ENCODE measurements around the gene DNAAF3.
"Not testable (repeated sequence)": the region's sequence is repeated elsewhere in the genome, so short reads cannot be mapped to it uniquely, and the experiment has no call there.

The DNAAF3 gene

DNA sequence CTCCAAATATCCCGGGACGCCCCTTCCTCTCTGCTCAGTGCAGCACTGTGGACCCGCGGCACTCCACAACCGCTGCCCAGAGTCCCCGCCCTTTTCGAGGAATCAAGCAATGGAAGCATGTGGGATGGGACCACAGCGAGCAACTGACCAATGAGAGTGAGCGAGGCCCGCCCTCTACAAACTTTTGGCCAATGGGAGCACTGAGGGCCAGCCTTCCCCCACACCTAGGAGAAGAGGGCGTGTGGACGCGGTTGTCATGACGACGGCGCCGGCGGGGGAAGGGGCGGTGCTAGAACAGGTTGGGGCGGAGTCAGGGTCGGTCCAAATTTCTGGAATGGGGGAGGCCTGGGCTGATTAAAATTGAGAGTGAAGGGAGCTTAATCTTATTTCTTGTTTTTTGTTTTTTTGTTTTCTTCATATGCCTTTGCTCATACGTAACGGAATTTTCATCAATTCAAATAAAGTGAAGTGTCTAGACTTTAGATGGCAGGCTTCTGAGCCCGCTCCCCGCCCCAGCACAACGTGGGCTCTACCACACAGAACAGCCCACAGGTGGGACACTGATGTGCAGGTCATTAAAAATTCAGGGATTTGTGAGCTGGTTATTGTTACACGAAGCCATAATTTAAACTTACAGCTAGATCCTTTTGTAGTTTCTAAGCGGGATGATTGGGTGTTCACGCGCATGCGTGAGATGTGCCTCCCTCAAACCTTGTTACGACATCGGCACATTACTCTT is at the start of gene DNAAF3:
Gene DNAAF3, minus strand, starts transcription at position 84 of the 739 bp plus-strand sequence. CDS start 200 bp downstream, outside the sequence.
- DNase-seq = peak; percentile 92

DNA sequence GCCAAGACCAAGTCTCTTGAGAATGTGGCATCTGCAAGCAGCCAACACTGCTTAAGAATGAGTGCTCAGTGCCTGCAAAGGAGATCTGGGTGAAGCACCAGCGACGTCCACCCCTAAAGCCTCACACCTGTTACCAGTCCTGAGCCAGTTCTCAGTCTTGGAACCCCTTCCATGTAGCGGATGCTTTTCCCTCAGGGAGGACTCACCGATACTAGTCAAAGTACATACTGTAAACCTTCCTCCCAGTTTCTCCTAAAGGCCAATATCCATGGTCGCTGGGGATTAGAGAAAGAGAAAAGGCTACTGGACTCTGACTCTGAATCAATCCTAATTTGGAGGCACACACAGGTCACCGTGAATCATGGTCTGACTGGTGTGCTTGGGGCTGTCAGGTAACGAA is 47.1 kb upstream of the DNAAF3 start:
- no peak for DNase-seq

DNA sequence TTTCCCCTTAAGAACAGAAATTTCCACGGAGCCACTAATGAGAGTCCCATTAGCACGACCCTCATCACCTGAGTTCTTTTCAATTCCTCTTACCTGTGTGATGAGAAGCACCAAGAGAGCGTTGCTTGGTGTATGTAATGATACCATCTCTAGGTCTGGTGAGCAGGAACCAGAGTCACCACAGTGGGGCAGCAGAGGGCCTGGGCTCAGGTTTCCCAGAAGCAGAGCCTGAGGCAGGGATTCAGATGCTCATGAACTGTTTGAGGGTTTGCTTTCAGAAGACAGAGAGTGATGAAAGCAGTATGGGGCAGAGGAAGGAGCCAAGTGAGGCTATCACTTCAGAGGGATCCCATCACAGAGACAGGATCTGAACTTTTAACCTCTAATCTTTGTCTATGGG is 46.0 kb upstream of the DNAAF3 start:
- DNase-seq = peak; percentile 57

DNA sequence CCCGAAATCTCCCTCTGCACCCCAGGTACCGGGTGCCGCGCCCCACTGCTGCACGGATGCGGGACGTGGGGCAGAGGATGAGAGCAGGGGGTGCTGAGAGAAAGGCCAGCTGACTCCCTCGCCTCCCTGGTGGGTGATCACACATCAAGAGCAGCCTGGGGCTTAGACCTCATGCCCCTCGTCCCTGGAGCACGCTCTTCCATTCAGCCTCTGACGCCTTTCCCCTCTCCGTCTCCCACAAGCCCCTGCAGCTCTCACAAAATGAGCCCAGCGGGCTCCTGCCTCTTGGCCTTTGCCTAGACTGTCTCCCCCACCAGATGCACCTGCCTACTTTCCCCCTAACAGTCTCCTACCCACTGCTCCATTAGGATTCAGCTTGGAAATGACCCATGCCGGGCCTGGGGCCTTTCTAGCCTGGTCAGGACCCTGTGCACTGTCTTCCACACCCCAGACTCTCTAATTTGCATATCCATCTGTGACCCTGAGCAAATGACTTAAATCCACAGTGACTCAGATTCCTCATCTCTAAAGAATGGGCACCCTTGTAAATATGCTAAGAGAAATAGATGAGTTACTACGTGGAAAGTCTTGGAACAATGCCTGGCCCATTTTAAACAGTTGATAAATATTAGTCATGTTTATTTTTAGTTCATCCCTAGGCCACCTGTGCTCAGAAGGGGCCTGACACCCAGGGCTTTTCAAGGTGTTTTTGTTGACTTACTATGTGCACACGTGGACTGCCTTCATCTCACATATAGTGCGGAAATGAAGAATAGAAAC is 43.5 kb upstream of the DNAAF3 start:
- no peak for DNase-seq

DNA sequence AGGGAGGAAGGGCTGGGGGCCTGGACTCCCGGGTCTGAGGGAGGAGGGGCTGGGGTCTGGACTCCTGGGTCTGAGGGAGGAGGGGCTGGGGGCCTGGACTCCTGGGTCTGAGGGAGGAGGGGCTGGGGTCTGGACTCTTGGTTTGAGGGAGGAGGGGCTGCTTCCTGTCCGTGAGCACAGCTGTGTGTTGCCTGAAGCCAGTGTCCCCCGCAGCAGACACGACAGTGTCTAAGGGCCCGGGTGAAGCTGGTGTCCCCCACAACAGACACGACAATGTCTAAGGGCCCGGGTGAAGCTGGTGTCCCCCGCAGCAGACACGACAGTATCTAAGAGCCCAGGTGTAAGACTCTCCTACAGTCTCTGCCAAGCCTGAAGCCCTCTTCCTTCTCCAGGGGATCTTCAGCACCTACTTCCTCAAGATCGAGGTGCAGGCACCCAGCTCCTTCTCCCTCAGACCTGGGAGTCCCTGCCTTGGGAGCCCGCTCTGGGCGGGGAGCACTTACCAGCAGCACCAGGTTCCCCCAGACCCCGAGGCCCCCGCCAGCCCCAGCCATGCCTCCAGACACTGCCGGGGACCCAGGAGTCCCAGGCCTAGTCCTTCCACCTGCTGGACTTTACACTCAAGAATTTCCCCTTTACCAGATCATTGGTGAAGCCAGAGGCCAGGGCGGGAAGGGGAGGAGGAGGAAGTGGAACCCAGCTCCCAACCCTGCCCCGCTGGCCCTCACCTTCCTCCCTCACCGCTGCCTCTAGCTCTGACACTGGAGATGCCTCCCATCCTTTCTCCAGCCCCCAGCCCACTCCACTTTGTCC is 42.7 kb upstream of the DNAAF3 start, which contains the start of gene PTPRH:
Gene PTPRH, minus strand, starts transcription at position 622 of the 813 bp plus-strand sequence. Its CDS starts 68 bp downstream, at position 554.
- no peak for DNase-seq

- peak; percentile 57 for DNase-seq
Observed at GRCh38 chr19:55206664-55207500, 40.5 kb upstream of the DNAAF3 start.

- DNase-seq = not testable (repeated sequence)
Observed at GRCh38 chr19:55202199-55202598, 35.8 kb upstream of the DNAAF3 start.

- DNase-seq = no peak
Observed at GRCh38 chr19:55199620-55200204, 33.3 kb upstream of the DNAAF3 start.

DNA sequence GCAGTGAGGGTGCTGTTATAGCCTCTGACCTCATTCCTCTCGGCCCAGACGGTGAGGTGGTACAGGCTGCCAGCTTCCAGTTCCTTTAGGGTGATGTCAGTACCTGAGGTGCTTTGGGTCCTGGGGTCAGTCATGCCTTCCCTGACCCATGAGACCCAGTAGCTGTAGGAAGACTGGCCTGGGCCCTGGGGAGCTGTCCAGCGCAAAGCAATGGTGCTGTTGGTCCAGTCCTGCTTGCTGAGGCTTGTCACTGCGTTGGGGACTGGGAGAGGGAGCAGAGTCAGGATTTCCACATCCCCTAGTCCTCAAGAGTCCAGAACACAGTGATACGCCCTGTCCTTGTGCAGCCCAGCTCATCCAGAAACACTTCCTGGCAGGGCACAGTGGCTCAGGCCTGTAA is 32.2 kb upstream of the DNAAF3 start:
- no peak for DNase-seq

DNA sequence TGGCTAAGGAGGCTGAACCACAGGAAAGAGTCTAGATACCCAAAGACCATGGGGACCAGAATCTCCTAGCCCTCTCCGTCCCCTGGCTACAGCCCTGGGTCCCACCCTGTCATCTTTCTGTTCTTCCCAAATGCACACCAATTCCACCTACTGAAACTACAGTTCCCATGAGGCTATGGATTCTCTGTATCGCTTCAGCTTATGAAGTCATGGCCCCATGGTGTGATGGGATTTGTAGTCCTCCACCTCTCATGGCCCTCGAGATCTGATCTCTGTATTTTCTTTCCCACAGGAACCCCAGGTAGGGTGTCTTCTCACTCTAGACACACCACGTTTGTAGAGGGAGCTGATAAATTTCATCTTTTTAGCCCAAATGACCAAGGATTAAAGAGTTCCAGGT is 31.1 kb upstream of the DNAAF3 start:
- no peak for DNase-seq

DNA sequence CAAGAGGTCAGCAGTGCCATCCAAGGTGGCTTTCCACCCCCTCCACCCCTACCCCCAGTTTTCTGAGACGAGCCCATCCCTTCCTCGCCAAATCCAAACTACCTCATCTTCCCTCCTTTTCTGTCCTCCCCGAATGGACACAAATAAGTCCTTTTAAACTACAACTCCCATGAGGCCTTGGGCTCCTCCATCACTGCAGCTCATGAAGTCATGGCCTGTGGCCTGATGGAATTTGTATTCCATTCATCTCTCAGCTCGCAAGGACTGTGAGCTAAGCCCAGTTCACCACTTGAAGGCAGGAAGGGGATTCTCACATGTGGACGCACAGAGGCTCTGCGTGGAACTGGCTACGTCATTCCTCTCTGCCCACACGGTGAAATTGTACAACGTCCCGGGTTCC is 30.4 kb upstream of the DNAAF3 start:
- DNase-seq = no peak

GRCh38 chr19:55193481-55193880 is 27.1 kb upstream of the DNAAF3 start:
- no peak for DNase-seq

- DNase-seq = no peak
Observed at GRCh38 chr19:55189403-55189835, 23.0 kb upstream of the DNAAF3 start.

GRCh38 chr19:55188625-55189024 is 22.2 kb upstream of the DNAAF3 start:
- DNase-seq = no peak

- DNase-seq = no peak
Observed at GRCh38 chr19:55186080-55186479, 19.7 kb upstream of the DNAAF3 start.

GRCh38 chr19:55181740-55182139 is 15.3 kb upstream of the DNAAF3 start:
- no peak for DNase-seq

GRCh38 chr19:55179606-55180484 is 13.4 kb upstream of the DNAAF3 start, which contains the start of gene SYT5:
TSS of gene SYT5 (minus strand) at chr19:55180289. CDS start at chr19:55179041, 1,248 bp downstream.
- DNase-seq = peak; percentile 49

DNA sequence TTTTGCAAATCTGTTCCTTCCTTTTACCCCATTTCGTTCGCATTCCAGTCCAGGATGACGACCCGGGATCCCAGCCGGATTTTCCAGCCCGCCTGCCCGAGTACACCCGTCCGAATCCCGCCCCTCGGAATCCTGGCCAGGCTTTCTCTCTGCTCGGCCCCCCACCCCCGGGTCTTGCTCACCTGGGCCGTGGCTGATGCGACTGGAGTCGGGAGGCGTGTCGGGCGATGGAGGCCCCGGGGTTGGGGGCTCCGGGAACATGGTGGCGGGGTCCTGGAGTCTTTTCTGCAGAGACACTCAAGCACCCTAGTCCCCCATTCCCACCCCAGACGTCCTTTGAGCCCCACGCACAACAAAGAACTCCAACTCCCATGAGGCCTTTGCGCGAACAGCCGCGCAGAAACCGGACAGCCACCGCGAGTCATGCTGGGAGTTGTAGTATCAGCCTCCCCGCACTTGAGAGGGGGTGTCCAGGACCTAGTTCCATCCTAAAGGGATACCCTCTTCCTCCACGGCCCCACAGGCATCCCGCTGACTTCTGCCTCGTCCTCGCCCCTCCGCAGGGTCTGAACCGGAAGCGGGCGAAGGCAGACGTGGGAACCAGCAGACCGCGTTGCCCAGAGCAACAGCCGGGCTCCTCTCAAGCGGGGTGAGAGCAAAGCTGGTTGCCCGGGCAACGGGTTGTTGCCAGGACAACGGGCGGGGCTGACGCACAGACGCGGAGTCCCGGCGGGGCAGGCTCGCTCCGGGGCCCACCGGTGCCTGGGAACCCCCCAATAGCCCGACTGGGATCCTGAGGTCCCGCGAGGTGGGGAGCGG is 12.6 kb upstream of the DNAAF3 start:
- peak; percentile 88 for DNase-seq

DNA sequence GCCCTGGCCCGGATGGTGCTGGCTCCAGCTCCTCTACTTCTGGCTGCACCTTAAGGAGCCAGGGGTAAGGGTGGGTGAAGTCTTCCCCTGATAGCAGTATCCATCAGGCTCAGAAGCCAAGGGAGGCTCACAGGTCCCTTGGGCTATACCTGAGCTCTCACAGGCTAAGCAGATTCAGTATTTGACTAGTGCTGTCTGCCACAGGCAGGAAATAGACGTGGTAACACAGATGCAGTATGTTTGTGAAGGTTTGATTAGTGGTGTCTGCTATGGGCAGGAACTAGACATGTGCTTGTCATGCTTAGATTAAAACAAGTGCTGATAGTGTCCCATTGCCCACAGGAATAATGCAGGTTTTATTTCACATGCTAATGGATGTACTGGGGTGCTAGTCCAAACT is 9.7 kb upstream of the DNAAF3 start:
- no peak for DNase-seq

Measured in stimulated activated CD4-positive, alpha-beta T cell treated with anti-CD3 and anti-CD28 coated beads, Interleukin-1b, Interleukin-23, amount 100 ng/mL, for 48 hours (primary cell).